GM19395 (cell line): ENCODE measurements around the gene SLC25A6.
"Not testable (repeated sequence)": the region's sequence is repeated elsewhere in the genome, so short reads cannot be mapped to it uniquely, and the experiment has no call there.

Experiments
- ATAC-seq: cut with Tn5 transposase; IDR thresholded peaks from one replicate; pipeline ENCODE4 v1.9.1; 2021; ENCODE audit warnings: mild to moderate bottlenecking, moderate library complexity; ENCODE audit not compliant: unreplicated experiment

The SLC25A6 gene

DNA sequence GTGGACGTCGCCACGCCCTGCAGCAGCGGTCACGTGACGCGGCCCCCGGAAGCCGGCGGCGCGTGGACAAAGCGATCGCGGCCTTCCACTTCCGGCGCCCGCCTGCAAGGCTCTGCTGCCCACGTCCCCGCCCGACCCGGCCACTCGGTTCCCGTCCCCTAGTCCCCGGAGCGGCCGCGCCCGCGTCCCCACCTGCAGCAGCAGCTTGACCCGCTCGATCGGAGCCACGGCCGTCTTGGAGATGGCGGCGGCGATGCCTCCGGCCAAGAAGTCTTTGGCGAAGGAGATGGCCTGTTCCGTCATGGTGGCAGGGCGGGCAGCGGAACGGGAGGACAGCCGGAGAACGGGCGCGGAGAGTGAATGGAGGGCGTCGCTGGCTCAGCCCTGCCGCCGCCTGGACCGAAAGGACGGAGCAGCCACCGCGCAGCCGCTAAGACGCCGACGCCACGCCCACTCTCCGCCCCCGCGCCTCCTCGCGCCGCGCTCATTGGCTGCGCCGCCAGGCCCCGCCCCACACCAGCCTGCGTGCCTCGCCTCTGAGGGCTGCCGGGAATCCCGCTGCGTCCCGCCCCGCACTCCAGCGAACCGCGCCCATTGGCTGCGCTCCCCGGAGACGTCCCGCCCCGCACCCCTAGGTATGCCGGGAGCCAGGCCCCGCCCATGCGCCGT lies at the start of gene SLC25A6:
Gene SLC25A6, minus strand, starts transcription at position 407 of the 669 bp plus-strand sequence. Its CDS starts 104 bp downstream, at position 303.
- peak; percentile 91 for ATAC-seq

DNA sequence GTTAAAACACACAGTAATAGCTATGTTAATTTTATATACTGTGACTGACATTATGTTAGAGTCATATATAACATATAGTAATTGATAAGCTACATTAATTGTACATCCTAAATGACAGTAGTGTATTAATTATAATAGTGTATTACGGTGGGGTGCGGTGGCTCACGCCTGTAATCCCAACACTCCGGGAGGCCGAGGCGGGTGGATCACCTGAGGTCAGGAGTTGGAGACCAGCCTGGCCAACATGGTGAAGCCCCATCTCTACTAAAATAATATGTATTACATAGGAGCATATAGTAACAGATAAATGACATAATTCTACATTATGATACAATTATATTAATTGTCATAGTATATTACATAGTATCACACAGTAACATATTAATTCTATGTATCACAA lies 48.6 kb upstream of the SLC25A6 start:
- no peak for ATAC-seq

DNA sequence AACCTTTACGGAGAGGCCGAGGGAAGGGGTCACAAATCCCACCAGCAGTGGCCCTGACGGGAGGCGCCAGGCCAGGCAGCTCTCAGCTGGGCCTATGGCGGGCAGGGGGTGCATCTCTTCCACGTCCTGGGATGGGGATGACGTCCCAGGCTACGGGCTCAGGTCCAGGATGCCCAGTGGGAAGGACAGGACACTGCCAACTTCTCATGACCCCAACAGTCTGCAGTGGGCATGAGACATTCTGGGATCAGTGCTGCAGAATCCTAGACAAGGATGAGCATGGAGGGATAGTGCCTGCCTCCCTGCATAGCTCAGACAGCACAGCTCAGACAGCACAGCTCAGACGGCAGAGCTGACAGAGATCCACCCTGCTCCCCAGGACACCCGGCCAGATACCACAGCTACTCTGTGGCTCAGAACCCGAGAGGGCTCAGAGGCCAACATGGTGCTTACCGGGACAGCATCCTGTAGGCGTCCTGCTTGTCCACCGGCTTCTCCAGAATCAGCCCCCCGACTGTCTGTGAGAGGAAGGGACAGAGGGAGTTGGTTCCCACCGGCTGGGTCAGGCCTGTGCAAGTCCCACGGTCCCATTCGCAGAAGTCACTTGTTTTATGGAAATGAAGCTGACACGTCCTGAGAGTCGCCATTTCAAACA lies 43.5 kb upstream of the SLC25A6 start:
- ATAC-seq = no peak

DNA sequence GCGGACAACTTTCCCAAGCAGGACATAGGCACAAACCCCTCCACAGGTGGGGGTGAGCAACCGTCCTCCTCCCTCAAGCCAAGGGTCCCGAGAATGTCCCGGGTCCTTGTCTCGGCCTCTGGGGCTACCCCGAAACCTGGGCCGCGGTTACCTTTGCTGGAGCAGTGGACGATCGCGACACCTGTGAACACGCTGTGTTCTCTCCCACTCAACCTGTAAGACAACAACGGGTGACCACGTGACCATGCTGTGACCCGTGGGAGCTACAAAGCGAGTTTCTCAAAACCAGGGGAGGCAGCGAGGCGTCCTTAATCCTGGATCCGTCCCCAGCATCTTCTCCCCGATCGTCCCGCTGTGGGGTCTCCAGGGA lies 42.9 kb upstream of the SLC25A6 start:
- no peak for ATAC-seq

DNA sequence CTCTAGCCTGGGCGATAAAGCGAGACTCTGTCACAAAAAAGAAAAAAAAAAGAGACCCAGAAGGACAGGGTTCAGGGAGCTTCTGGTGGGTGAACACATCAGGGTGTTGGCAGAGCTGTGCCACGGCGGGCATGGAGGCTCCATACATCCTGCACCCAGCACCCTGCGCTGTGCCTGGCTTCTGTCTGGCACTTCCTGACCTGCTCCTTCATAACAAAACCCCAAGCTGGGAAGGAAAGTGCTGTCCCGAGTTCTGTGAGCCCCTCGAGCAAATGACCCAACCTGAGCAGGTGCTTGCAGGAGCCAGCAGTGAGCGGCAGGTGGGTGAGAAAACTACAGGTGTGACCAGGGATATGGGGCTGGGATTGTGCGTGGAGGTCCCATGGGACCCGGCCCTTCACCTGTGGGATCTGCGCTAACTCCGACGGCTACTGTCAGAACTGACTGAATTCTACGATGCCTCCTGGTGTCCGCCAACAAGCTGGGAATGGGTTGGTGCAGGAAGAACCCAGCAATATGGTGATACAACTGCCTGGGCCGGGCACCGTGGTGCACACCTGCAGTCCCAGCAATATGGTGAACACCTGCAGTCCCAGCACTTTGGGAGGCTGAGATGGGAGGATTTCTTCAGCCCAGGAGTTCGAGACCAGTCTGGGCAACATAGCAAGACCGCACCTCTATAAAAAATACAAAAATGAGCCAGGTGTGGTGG lies 41.9 kb upstream of the SLC25A6 start:
- no peak for ATAC-seq

DNA sequence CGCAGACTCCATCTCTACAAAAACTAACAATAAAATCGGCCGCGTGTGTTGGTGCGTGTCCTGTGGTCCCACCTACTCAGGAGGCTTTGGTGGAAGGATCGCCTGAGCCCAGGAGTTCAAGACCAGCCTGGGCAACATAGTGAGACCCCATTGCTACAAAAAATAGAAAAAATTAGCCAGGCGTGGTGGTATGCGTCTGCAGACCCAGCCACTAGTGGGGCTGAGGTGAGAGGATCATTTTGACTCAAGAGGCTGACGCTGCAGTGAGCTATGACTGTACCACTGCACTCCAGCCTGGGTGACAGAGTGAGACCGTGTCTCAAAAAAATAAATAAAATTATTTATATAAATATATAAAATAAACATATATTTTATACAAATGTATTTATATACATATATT lies 38.5 kb upstream of the SLC25A6 start:
- ATAC-seq = no peak

DNA sequence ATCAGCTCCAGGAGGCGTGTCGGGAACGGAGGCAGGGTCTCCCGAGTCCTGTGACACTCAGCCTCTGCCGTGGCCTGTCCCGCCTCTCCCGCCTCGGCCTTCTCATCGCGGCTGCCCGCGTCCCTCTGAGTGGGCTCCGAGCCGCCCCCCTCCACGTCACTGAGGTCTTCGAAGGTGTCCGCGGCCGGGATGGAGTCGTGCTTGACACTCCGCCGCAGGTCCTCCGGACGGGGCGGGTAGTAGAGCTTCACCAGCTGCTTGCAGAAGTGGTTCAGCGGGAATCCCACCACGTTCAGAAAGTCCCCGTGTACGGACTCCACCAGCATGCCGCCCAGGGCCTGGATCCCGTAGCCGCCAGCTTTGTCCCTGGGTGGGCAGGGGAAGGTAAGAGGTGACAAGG lies 35.8 kb upstream of the SLC25A6 start:
- ATAC-seq = no peak

DNA sequence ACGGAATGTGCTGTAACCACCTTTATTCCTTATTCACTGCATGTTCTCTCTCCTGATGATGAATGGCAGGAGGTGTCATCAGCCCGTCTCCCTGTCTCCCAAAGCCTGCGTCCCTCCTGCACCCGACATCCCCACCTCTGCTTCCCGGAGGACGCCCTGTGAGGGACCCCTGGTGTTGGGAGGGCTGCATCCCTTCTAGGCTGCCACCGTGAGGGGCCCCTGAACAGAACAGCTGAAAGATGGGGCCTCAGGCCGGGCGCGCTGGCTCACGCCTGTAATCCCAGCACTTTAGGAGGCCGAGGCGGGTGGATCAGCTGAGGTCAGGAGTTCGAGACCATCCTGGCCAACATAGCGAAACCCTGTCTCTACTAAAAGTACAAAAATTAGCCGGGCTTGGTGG lies 34.4 kb upstream of the SLC25A6 start:
- not testable (repeated sequence) for ATAC-seq

DNA sequence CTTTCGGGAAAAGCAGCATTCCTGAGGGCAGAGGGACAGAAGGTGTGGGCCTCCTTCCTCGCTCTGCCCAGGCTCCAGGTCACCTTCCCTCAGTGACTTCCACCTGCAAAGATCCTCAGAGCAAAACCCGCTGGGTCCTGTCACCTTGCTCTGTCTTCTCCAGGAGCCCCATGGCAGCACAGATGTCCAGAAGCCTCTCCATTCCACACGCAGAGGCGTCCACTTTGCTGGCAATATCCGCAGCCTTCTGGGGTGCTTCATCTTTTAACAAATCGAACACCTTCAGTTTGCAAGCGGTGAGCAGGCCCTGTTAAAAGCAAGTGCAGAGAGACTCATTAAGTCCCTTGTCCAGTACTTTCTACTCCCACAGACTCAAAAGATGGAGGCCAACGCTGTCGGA lies 33.5 kb upstream of the SLC25A6 start:
- ATAC-seq = no peak

DNA sequence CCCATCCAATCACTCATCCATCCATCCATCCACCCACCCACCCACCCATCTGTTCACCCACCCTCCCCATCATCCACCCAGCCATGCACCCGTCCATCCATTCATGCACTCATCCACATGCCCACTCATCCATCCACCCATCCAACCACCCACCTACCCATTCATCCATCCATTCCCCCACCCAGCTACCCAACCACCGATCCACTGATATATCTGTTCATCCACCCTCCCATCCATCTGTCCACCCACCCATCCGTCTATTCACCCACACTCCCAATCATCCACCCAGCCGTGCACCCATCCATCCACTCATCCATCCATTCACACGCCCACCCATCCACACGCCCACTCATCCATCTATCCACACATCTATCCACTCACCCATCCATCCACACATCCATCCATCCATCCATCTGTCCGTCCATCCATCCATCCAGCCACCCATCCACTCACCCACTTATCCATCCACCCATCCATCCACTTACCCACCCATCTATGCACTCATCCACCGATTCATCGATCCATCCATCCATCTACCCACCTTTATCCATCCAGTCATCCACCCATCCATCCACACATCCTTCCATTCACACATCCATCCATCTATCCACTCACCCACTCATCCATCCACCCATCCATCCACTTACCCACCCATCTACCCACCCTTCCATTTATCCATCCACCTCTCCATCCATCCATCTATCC lies 32.4 kb upstream of the SLC25A6 start:
- ATAC-seq = no peak

DNA sequence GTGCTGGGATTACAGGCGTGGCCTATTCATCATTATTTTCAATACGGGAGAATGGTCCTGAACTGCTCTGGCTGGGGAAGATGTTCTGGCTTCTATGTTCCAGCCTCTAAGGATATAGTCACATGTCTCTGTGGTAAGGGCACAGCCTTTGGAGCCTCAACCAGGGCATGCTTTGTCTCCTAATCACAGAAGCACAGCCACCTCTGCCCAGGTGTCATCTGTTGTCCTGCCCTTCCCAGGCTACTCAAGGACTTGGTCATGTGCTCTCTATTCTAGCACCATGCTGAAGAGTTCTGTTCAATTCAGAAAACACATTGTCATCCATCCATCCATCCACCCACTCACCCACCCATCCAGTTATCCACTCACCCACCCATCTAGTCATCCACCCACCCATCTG lies 31.3 kb upstream of the SLC25A6 start:
- ATAC-seq = no peak

DNA sequence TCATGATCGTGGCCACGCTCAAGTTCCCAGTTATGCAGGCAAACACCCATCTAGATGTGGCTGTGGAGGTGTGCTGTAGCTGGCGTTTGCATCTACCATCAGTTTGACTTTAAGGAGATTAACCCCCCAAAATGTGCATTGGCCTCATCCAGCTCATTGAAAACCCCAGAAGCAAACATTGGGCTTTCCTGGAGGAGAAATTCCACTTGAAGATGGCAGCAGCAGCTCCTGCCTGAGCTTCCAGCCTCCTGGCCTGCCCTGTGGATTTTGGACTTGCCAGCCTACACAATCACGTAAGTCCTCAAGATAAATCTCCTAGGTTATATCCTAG lies 30.2 kb upstream of the SLC25A6 start:
- no peak for ATAC-seq

DNA sequence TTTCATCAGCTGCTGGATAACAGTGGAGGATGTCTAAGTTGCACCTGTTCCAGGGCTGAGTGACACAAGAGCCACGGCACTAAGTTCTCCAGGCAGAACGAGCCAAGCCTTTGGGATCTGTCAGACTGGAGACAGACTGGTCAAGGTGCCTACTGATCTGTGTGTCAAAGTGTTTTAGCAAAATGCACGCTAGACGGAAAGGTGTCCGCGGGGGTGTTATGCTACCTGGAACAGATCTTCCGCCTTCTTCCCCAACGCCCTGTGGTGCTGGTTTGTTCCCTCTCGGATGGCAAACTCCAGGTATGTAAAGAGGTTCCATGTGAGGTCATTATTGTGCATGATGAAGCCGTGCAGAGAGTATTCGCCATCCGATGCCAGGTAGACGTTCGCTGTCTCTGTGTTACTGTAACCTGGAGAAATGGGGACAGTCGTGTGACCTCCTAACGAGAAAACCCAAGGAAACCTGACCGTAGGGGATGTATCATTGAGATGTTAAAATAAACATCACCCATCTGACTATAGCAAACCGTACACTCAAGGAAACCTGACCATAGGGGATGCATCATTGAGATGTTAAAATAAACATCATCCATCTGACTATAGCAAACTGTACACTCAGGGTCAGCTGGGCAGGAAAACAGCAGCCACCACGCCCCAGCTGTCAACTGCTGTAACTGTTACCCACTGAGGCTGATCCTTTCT lies 29.7 kb upstream of the SLC25A6 start:
- no peak for ATAC-seq

DNA sequence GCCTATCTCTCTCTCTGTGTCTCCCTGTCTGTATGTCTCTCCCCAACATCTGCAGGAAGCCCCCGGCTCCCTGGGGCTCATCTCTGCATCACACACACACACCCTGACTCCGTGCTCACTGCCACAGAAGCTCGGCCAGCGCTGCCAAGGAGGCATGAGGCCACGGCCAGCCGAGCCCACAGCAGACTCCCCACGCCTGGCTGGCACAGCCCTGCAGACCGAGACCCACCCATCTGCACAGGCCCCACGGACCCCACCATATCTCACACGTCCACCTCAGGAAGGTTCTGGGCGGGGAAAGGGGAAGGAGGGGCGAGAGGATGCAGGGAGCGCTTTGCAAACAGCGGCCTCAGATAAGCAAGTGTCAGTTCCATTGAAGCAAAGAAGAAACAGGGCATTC lies 28.5 kb upstream of the SLC25A6 start:
- ATAC-seq = no peak

DNA sequence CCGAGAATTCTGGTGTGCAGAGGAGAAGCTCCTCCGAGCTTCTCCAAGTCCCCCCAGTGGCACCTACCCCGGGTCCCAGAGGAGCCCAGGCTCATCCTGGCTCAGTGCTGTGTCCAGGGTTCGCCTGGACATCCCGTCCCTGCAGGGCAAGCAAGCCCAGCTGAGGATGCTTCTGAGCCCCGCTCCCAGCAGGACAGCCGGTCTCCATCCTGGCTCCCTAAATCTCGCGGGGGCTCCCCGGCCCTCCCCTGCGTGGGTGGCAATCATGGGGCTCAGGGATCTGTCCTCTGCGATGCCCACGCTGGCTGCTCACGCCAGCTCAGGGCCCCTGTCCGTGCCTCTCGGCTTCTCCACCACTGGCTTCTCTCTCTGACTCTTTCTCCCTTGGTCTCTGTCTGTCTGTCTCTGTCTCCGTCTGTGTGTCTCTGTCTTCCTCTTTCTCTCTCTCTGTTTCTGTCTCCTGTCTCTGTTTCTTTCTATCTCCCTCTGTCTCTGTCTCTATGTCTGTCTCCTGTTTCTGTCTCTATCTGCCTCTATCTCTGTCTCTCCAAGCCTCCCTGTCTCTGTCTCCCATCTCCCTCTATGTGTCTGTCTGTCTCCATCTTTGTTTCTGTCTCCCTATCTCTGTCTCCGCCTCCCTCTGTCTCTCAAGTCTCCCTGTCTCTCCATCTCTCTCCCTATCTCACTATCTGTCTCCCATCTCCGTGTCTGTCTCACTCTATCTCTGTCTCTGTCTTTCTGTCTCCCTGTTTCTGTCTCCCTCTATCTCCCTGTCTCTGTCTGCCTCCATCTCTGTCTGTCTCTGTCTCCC lies 27.8 kb upstream of the SLC25A6 start:
- no peak for ATAC-seq

DNA sequence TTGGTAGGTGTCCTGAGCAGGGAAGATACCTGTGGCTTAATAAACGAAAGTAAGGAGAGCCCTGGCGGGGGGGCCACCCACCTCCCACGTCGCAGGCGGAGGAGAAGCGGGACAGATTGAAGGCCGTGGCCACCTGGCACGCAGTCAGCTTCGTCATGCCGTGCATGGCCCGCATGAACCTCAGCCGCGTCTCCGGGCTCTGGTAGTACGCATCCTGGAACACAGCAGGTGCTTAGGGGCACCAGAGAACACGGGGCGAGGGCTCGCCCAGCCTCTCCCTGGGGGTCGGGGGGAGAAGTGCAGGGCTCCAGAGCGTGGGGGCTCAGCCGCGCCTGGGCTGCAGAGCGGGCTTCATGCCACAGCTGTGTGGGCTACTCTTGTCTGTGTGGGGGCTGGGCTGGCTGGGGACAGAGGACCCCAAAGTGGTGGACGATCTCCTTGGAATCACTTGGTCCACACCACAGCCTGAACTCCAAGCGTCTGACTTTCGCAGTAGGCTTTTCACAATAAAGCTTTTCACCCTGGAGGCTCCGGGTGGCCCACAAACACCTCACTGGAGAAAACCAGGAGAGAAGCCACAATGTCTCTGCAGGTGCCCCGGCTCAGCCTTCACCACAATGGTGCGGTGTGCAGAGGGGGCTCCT lies 27.1 kb upstream of the SLC25A6 start:
- ATAC-seq = no peak

DNA sequence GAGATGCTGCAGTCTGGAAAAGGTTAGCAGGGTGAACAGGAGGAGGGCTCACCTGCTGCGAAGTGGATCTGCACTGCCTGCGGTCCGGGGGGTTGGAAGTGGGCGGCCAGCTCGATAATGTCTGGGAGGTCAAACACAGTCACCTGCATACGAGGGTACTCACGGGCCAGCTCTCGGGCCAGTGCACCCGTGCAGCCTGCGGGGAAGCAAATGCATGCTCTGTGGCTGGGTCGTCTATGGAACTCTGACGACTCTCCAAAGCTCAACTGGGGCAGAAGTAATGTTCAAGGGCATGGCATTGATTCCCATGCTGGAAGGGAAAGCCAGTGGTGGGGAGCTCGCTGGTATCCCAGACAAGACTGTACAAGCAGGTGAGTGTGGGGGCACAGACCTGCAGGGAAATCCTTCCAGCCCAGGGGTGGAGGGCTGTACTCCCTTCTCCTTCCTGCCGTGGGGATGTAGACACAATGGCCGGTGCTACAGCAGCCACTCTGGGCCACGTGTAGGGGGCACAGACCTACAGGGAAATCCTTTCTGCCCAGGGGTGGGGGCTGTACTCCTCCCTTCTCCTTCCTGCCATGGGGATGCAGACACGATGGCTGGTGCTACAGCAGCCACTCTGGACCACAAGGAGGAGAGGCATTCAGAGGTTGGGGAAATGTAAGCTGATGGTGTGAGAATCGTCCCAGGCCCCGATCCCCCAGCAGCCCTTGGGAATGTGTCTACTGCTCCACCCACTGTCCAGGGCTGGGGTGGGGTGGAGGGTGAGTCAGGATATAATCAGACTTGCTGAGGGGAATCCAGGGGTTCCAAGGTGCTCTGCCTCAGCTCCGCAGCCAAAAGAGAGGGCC lies 26.2 kb upstream of the SLC25A6 start:
- ATAC-seq = no peak

DNA sequence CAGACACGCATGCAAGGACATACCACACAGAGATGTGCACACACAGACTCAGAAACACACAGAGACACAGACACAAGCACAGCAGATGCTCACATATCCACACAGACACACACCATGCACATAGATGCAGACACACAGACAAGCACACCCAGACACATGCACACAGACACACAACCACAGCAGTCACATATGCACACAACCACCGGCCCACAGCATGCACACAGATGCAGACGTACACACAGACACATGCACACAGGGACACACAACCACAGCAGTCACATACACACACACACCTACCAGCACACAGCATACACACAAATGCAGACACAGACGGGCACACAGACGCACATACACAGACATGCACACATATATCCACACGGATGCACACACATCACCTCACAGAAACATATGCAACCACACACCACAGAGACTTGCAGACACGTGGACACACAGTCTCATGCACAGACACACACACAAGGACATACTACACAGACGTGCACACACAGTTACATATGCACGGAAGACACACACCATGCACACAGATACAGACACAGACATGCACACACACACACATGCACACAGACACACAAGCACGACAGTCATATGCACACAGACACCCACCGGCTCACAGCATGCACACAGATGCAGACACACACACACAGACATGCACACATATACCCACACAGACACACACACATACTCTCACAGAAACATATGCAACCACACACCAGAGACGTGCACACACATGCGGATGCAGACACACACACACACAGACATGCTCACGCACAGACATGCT lies 25.2 kb upstream of the SLC25A6 start:
- no peak for ATAC-seq
